ENCODE data around the gene SLC2A4RG. TPM values are rescaled to one million over a fixed set of nuclear protein-coding genes. Genes with fewer than 3 reads are reported as not detected.

Gene SLC2A4RG
- polyA plus RNA-seq, 1 experiment = 52.0 TPM

GRCh38 chr20:63703976-63704748 lies 35.4 kb upstream of the SLC2A4RG start:
- TF ChIP-seq CTCF (IDR thresholded peaks at IDR 0.05; ENCODE audit: insufficient read depth, low read depth, low read length) = no peak
- ChIA-PET CTCF (no interaction called here), POLR2A (no interaction called here)
- no peaks in the 10 kb centered on the region for H3K27me3 ChIP-seq (ENCODE audit: control insufficient read depth, insufficient read depth, low read length)
- no peak for DNase-seq (ENCODE audit: low read depth)
- peaks cover 29% of the 10 kb centered on the region for H3K36me3 ChIP-seq (ENCODE audit: control insufficient read depth, insufficient read depth, low read length)
- no peak overlapping the region for H3K4me3 ChIP-seq (ENCODE audit: low read depth, low read length)

- no peak for TF ChIP-seq CTCF (IDR thresholded peaks at IDR 0.05; ENCODE audit: insufficient read depth, low read depth, low read length)
- Histone ChIP-seq H3K4me3 (ENCODE audit: low read depth, low read length) (no peak overlapping the region), H3K27me3 (ENCODE audit: control insufficient read depth, insufficient read depth, low read length) (no peaks in the 10 kb centered on the region), H3K36me3 (ENCODE audit: control insufficient read depth, insufficient read depth, low read length) (peaks cover 29% of the 10 kb centered on the region)
- ChIA-PET CTCF (no interaction called here), POLR2A (no interaction called here)
- DNase-seq (ENCODE audit: low read depth) = no peak
Measured at GRCh38 chr20:63704749-63705117, 34.8 kb upstream of the SLC2A4RG start.

GRCh38 chr20:63705232-63706026 lies 34.1 kb upstream of the SLC2A4RG start:
- Histone ChIP-seq H3K4me3 (ENCODE audit: low read depth, low read length) (no peak overlapping the region), H3K36me3 (ENCODE audit: control insufficient read depth, insufficient read depth, low read length) (peaks cover 27% of the 10 kb centered on the region), H3K27me3 (ENCODE audit: control insufficient read depth, insufficient read depth, low read length) (no peaks in the 10 kb centered on the region)
- ChIA-PET POLR2A (no interaction called here), CTCF (no interaction called here)
- no peak for TF ChIP-seq CTCF (IDR thresholded peaks at IDR 0.05; ENCODE audit: insufficient read depth, low read depth, low read length)
- no peak for DNase-seq (ENCODE audit: low read depth)

- ChIA-PET CTCF (no interaction called here), POLR2A (no interaction called here)
- no peak for TF ChIP-seq CTCF (IDR thresholded peaks at IDR 0.05; ENCODE audit: insufficient read depth, low read depth, low read length)
- no peaks in the 10 kb centered on the region for H3K27me3 ChIP-seq (ENCODE audit: control insufficient read depth, insufficient read depth, low read length)
- H3K36me3 ChIP-seq (ENCODE audit: control insufficient read depth, insufficient read depth, low read length) = peaks cover 26% of the 10 kb centered on the region
- H3K4me3 ChIP-seq (ENCODE audit: low read depth, low read length) = peak overlapping the region; percentile 88
- no peak for DNase-seq (ENCODE audit: low read depth)
Measured at GRCh38 chr20:63706027-63706695, 33.4 kb upstream of the SLC2A4RG start.
